ENCODE measurements around the gene PDIA6.
"Not testable (repeated sequence)": the region's sequence is repeated elsewhere in the genome, so short reads cannot be mapped to it uniquely, and the experiment has no call there.

Gene PDIA6

GRCh38 chr2:10819714-10820314 is 7.2 kb upstream of the PDIA6 start:
- TF ChIP-seq CTCF (conservative IDR thresholded peaks at IDR 0.05; ENCODE audit: control insufficient read depth, insufficient read depth, low read depth, low read length): no peak
- DNase-seq (ENCODE audit: low read depth): no peak
- H3K4me3 ChIP-seq (ENCODE audit: control insufficient read depth, low read depth, low read length): no peak overlapping the region

- no peak overlapping the region for H3K4me3 ChIP-seq (ENCODE audit: control insufficient read depth, low read depth, low read length)
- DNase-seq (ENCODE audit: low read depth): no peak
- no peak for TF ChIP-seq CTCF (conservative IDR thresholded peaks at IDR 0.05; ENCODE audit: control insufficient read depth, insufficient read depth, low read depth, low read length)
Measured at GRCh38 chr2:10818984-10819383, 6.4 kb upstream of the PDIA6 start.

GRCh38 chr2:10818305-10818704 is 5.7 kb upstream of the PDIA6 start:
- DNase-seq (ENCODE audit: low read depth); H3K4me3 ChIP-seq (ENCODE audit: control insufficient read depth, low read depth, low read length): not testable (repeated sequence)

GRCh38 chr2:10817413-10817812 is 4.8 kb upstream of the PDIA6 start:
- no peak overlapping the region for H3K4me3 ChIP-seq (ENCODE audit: control insufficient read depth, low read depth, low read length)
- peak; percentile 32 for TF ChIP-seq CTCF (conservative IDR thresholded peaks at IDR 0.05; ENCODE audit: control insufficient read depth, insufficient read depth, low read depth, low read length)
- DNase-seq (ENCODE audit: low read depth): no peak

- no peak for DNase-seq (ENCODE audit: low read depth)
- TF ChIP-seq CTCF (conservative IDR thresholded peaks at IDR 0.05; ENCODE audit: control insufficient read depth, insufficient read depth, low read depth, low read length): no peak
- H3K4me3 ChIP-seq (ENCODE audit: control insufficient read depth, low read depth, low read length): no peak overlapping the region
Measured at GRCh38 chr2:10814571-10815331, 2.2 kb upstream of the PDIA6 start.

GRCh38 chr2:10814142-10814541 is 1.6 kb upstream of the PDIA6 start:
- TF ChIP-seq CTCF (conservative IDR thresholded peaks at IDR 0.05; ENCODE audit: control insufficient read depth, insufficient read depth, low read depth, low read length): no peak
- DNase-seq (ENCODE audit: low read depth): no peak

GRCh38 chr2:10813163-10814138 is 866 bp upstream of the PDIA6 start:
- H3K4me3 ChIP-seq (ENCODE audit: control insufficient read depth, low read depth, low read length): peak overlapping the region; percentile 59
- DNase-seq (ENCODE audit: low read depth): not testable (repeated sequence)

More at GRCh38 chr2:10814142-10814541, 1.6 kb upstream of the PDIA6 start:
- H3K4me3 ChIP-seq (ENCODE audit: control insufficient read depth, low read depth, low read length): no peak overlapping the region
